Astrocyte (in vitro differentiated cells and primary cell): Measurements from ENCODE around the gene MAPK11. TPM values are rescaled to one million over a fixed set of nuclear protein-coding genes. Genes with fewer than 3 reads are reported as not detected.

Experiments used
- DNase-seq: peaks from one replicate; pipeline ENCODE4 v3.0.0-alpha.2; 2010; ENCODE audit warnings: low read depth
- FAIRE-seq: peaks from 2 replicates; lab custom pipeline; 2011; peaks lifted over from hg19 to GRCh38; lab: Jason Lieb, UNC
- H2AFZ ChIP-seq: 2 replicates; pipeline ENCODE4 v1.6.0; 2012; ENCODE audit warnings: low read depth, low read length, inconsistent platforms
- H3K27ac ChIP-seq: 2 replicates; pipeline ENCODE4 v1.5.1; 2011; ENCODE audit warnings: low read depth, low read length, inconsistent platforms
- H3K27me3 ChIP-seq: 2 replicates; pipeline ENCODE4 v1.6.0; 2011; ENCODE audit warnings: low read length, inconsistent platforms; ENCODE audit not compliant: insufficient read depth
- H3K36me3 ChIP-seq: 2 replicates; pipeline ENCODE4 v1.5.1; 2011; ENCODE audit warnings: low read length, inconsistent platforms; ENCODE audit not compliant: insufficient read depth
- H3K4me1 ChIP-seq: 2 replicates; pipeline ENCODE4 v1.5.1; 2011; ENCODE audit warnings: low read length, inconsistent platforms; ENCODE audit not compliant: insufficient read depth
- H3K4me2 ChIP-seq: 2 replicates; pipeline ENCODE4 v1.6.0; 2012; ENCODE audit warnings: low read length, inconsistent platforms
- H3K4me3 ChIP-seq: 2 replicates; pipeline ENCODE4 v1.5.1; 2011; ENCODE audit warnings: low read depth, mild to moderate bottlenecking, low read length, inconsistent platforms; ENCODE audit not compliant: insufficient read depth
- H3K79me2 ChIP-seq: 2 replicates; pipeline ENCODE4 v1.6.0; 2012; ENCODE audit warnings: mild to moderate bottlenecking, low read length, inconsistent platforms; ENCODE audit not compliant: insufficient read depth
- H3K9ac ChIP-seq: 2 replicates; pipeline ENCODE4 v1.6.0; 2012; ENCODE audit warnings: mild to moderate bottlenecking, low read length, inconsistent platforms
- H3K9me3 ChIP-seq: 2 replicates; pipeline ENCODE4 v1.5.1; 2012; ENCODE audit warnings: low read depth, mild to moderate bottlenecking, low read length, inconsistent platforms; ENCODE audit not compliant: insufficient read depth
- H4K20me1 ChIP-seq: 2 replicates; pipeline ENCODE4 v1.6.0; 2012; ENCODE audit warnings: low read length, inconsistent platforms; ENCODE audit not compliant: insufficient read depth
- H3K27ac Mint-ChIP-seq: one replicate; pipeline ENCODE4 v1.8.0; 2021; ENCODE audit warnings: mild to moderate bottlenecking, mixed read lengths; ENCODE audit not compliant: unreplicated experiment
- H3K27me3 Mint-ChIP-seq: one replicate; pipeline ENCODE4 v1.8.0; 2021; ENCODE audit warnings: low read depth, mixed read lengths; ENCODE audit not compliant: unreplicated experiment
- H3K36me3 Mint-ChIP-seq: one replicate; pipeline ENCODE4 v1.8.0; 2021; ENCODE audit warnings: low read depth, mixed read lengths; ENCODE audit not compliant: unreplicated experiment
- H3K4me1 Mint-ChIP-seq: one replicate; pipeline ENCODE4 v1.8.0; 2021; ENCODE audit warnings: low read depth, mixed read lengths; ENCODE audit not compliant: unreplicated experiment
- H3K4me3 Mint-ChIP-seq: one replicate; pipeline ENCODE4 v1.8.0; 2021; ENCODE audit warnings: mild to moderate bottlenecking, moderate library complexity, mixed read lengths; ENCODE audit not compliant: unreplicated experiment
- H3K9me3 Mint-ChIP-seq: one replicate; pipeline ENCODE4 v1.8.0; 2021; ENCODE audit warnings: mild to moderate bottlenecking, mixed read lengths; ENCODE audit not compliant: unreplicated experiment
- CTCF ChIP-seq: IDR thresholded peaks from 2 replicates; pipeline ENCODE4 v1.5.1; 2011; ENCODE audit warnings: low read depth, mild to moderate bottlenecking, inconsistent platforms, low read length, moderate library complexity; ENCODE audit not compliant: insufficient read depth
- EZH2 ChIP-seq: IDR thresholded peaks from 2 replicates; pipeline ENCODE4 v1.6.1; 2012; ENCODE audit warnings: mild to moderate bottlenecking, low read length, inconsistent platforms; ENCODE audit not compliant: insufficient read depth
- total RNA-seq: library from RNA; stranded (reverse); gene quantifications from 2 replicates; pipeline ENCODE4 v1.2.1, GENCODE V29; 2021

Gene MAPK11
- total RNA-seq, 1 donor from 2014 or later: 19.6 TPM

- Mint-ChIP-seq H3K27ac (no peak overlapping the region), H3K27me3 (peaks cover 19% of the 10 kb centered on the region), H3K36me3 (no peaks in the 10 kb centered on the region), H3K4me3 (no peak overlapping the region), H3K4me1 (peaks cover 3% of the 10 kb centered on the region), H3K9me3 (peaks cover 2% of the 10 kb centered on the region)
- no peaks in the 10 kb centered on the region for H3K9me3 ChIP-seq
- no peaks in the 10 kb centered on the region for H3K79me2 ChIP-seq
- H3K4me3 ChIP-seq: no peak overlapping the region
- H3K27me3 ChIP-seq: no peaks in the 10 kb centered on the region
- no peaks in the 10 kb centered on the region for H3K36me3 ChIP-seq
- DNase-seq (no peak), FAIRE-seq (no peak)
- no peak for TF ChIP-seq EZH2
- no peak for TF ChIP-seq CTCF
- H3K4me1 ChIP-seq: no peaks in the 10 kb centered on the region
- H3K4me2 ChIP-seq: no peak overlapping the region
- no peak overlapping the region for H2AFZ ChIP-seq
- no peak overlapping the region for H3K9ac ChIP-seq
- no peak overlapping the region for H3K27ac ChIP-seq
- H4K20me1 ChIP-seq: no peaks in the 10 kb centered on the region
Measured at GRCh38 chr22:50318698-50319411, 48.7 kb upstream of the MAPK11 start.

DNA sequence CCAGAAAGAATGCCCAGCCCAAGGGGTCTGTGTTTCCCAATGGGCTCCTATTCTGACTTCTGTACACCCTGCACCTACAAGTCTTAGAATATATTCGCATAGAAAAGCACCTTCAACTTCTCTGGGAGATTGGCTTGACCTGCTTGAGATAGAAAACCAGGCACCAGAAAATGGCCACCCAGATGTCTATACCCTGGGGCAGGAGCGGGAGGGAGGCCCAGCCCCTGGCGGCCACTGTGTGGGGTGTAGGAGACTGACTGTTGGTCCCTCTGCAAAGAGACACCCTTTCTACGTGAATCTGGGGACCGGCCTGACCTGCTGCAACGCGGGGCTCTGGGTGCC lies 48.1 kb upstream of the MAPK11 start:
- Histone ChIP-seq H3K36me3 (no peaks in the 10 kb centered on the region), H3K4me3 (no peak overlapping the region), H3K4me2 (no peak overlapping the region), H2AFZ (no peak overlapping the region), H3K9me3 (no peaks in the 10 kb centered on the region), H3K27ac (no peak overlapping the region), H3K27me3 (no peaks in the 10 kb centered on the region), H4K20me1 (no peaks in the 10 kb centered on the region), H3K79me2 (no peaks in the 10 kb centered on the region), H3K4me1 (no peaks in the 10 kb centered on the region), H3K9ac (no peak overlapping the region)
- TF ChIP-seq EZH2 (no peak), CTCF (no peak)
- H3K9me3 Mint-ChIP-seq: peaks cover 2% of the 10 kb centered on the region
- peaks cover 3% of the 10 kb centered on the region for H3K4me1 Mint-ChIP-seq
- FAIRE-seq (no peak), DNase-seq (no peak)
- H3K27ac Mint-ChIP-seq: no peak overlapping the region
- no peak overlapping the region for H3K4me3 Mint-ChIP-seq
- peaks cover 19% of the 10 kb centered on the region for H3K27me3 Mint-ChIP-seq
- no peaks in the 10 kb centered on the region for H3K36me3 Mint-ChIP-seq

DNA sequence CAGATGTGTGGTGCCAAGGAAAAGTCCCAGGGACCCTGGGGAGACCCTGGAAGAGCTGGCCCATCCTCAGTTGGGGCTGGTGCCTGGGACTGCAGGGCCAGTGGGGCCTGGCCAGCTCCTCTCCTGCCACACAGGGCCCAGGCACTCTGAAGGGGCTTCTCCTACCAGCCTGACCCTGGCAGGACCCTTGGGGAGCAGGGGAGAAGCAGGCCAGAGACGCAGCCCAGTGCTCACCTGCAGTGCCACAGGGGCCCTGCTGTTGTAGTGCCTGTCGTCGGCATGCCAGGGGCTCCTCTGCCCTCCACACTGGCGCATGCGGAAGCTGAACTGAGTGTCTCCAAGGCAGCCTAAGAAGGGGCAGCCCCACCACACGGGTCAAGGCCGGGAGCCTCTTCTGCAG lies 47.5 kb upstream of the MAPK11 start:
- H3K4me1 ChIP-seq: no peaks in the 10 kb centered on the region
- H3K4me1 Mint-ChIP-seq: peaks cover 3% of the 10 kb centered on the region
- H3K9me3 Mint-ChIP-seq: peaks cover 2% of the 10 kb centered on the region
- H3K9ac ChIP-seq: no peak overlapping the region
- no peak overlapping the region for H2AFZ ChIP-seq
- H3K79me2 ChIP-seq: no peaks in the 10 kb centered on the region
- no peak for TF ChIP-seq EZH2
- no peak overlapping the region for H3K27ac ChIP-seq
- H3K4me3 ChIP-seq: no peak overlapping the region
- H3K4me2 ChIP-seq: no peak overlapping the region
- H3K36me3 ChIP-seq: no peaks in the 10 kb centered on the region
- no peaks in the 10 kb centered on the region for H3K9me3 ChIP-seq
- DNase-seq (no peak), FAIRE-seq (no peak)
- no peak overlapping the region for H3K4me3 Mint-ChIP-seq
- H3K36me3 Mint-ChIP-seq: no peaks in the 10 kb centered on the region
- H3K27ac Mint-ChIP-seq: no peak overlapping the region
- H4K20me1 ChIP-seq: no peaks in the 10 kb centered on the region
- no peaks in the 10 kb centered on the region for H3K27me3 ChIP-seq
- peaks cover 19% of the 10 kb centered on the region for H3K27me3 Mint-ChIP-seq
